ENCODE measurements around the gene XXYLT1.

Gene XXYLT1

GRCh38 chr3:195209083-195209846 is 61.7 kb downstream of the XXYLT1 start:
- Histone ChIP-seq H3K9ac (ENCODE audit: low read length) (no peak overlapping the region), H3K79me2 (ENCODE audit: insufficient read depth, low read length) (no peaks in the 10 kb centered on the region), H3K36me3 (ENCODE audit: insufficient read depth, low read length) (no peaks in the 10 kb centered on the region; the same call in 1 of the 2 replicates), H3K4me1 (ENCODE audit: insufficient read depth, low read length, severe bottlenecking) (peaks cover 19% of the 10 kb centered on the region), H4K20me1 (ENCODE audit: insufficient read depth, low read length) (no peaks in the 10 kb centered on the region), H3K9me3 (ENCODE audit: low read length) (no peaks in the 10 kb centered on the region), H2AFZ (ENCODE audit: low read length) (no peak overlapping the region), H3K27me3 (ENCODE audit: insufficient read depth, low read length) (no peaks in the 10 kb centered on the region), H3F3A (ENCODE audit: insufficient read depth, low read length) (no peaks in the 10 kb centered on the region), H3K4me3 (ENCODE audit: low read depth, low read length, poor library complexity, severe bottlenecking) (no peak overlapping the region), H3K4me2 (ENCODE audit: low read length) (no peak overlapping the region), H3K9me2 (ENCODE audit: low read depth, low read length) (no peaks in the 10 kb centered on the region), H3K27ac (ENCODE audit: low read depth, low read length, poor library complexity, severe bottlenecking) (no peak overlapping the region)
- no peak for TF ChIP-seq CTCF (IDR thresholded peaks at IDR 0.05; ENCODE audit: low read length)
- TF ChIP-seq EZH2 (IDR thresholded peaks at IDR 0.05; ENCODE audit: borderline replicate concordance, low read length) = no peak

GRCh38 chr3:195208631-195209030 is 62.3 kb downstream of the XXYLT1 start:
- H3K9ac ChIP-seq (ENCODE audit: low read length) = no peak overlapping the region
- no peaks in the 10 kb centered on the region for H3K9me2 ChIP-seq (ENCODE audit: low read depth, low read length)
- peaks cover 19% of the 10 kb centered on the region for H3K4me1 ChIP-seq (ENCODE audit: insufficient read depth, low read length, severe bottlenecking)
- no peaks in the 10 kb centered on the region for H3K79me2 ChIP-seq (ENCODE audit: insufficient read depth, low read length)
- no peaks in the 10 kb centered on the region for H4K20me1 ChIP-seq (ENCODE audit: insufficient read depth, low read length)
- H3K27me3 ChIP-seq (ENCODE audit: insufficient read depth, low read length) = no peaks in the 10 kb centered on the region
- no peaks in the 10 kb centered on the region for H3F3A ChIP-seq (ENCODE audit: insufficient read depth, low read length)
- TF ChIP-seq EZH2 (IDR thresholded peaks at IDR 0.05; ENCODE audit: borderline replicate concordance, low read length) (no peak), CTCF (IDR thresholded peaks at IDR 0.05; ENCODE audit: low read length) (no peak)
- H3K4me3 ChIP-seq (ENCODE audit: low read depth, low read length, poor library complexity, severe bottlenecking) = no peak overlapping the region
- H3K27ac ChIP-seq (ENCODE audit: low read depth, low read length, poor library complexity, severe bottlenecking) = peak overlapping the region; percentile 9
- no peak overlapping the region for H3K4me2 ChIP-seq (ENCODE audit: low read length)
- no peaks in the 10 kb centered on the region; the same call in 1 of the 2 replicates for H3K36me3 ChIP-seq (ENCODE audit: insufficient read depth, low read length)
- no peaks in the 10 kb centered on the region for H3K9me3 ChIP-seq (ENCODE audit: low read length)
- no peak overlapping the region for H2AFZ ChIP-seq (ENCODE audit: low read length)

- Histone ChIP-seq H3K79me2 (ENCODE audit: insufficient read depth, low read length) (no peaks in the 10 kb centered on the region), H2AFZ (ENCODE audit: low read length) (no peak overlapping the region), H3K4me3 (ENCODE audit: low read depth, low read length, poor library complexity, severe bottlenecking) (no peak overlapping the region), H3K36me3 (ENCODE audit: insufficient read depth, low read length) (no peaks in the 10 kb centered on the region; the same call in 1 of the 2 replicates), H3K9me3 (ENCODE audit: low read length) (no peaks in the 10 kb centered on the region), H3K9me2 (ENCODE audit: low read depth, low read length) (no peaks in the 10 kb centered on the region), H3K4me2 (ENCODE audit: low read length) (no peak overlapping the region), H3F3A (ENCODE audit: insufficient read depth, low read length) (no peaks in the 10 kb centered on the region), H3K27me3 (ENCODE audit: insufficient read depth, low read length) (no peaks in the 10 kb centered on the region), H3K4me1 (ENCODE audit: insufficient read depth, low read length, severe bottlenecking) (peaks cover 19% of the 10 kb centered on the region), H3K9ac (ENCODE audit: low read length) (no peak overlapping the region), H4K20me1 (ENCODE audit: insufficient read depth, low read length) (no peaks in the 10 kb centered on the region), H3K27ac (ENCODE audit: low read depth, low read length, poor library complexity, severe bottlenecking) (peak overlapping the region; percentile 9)
- no peak for TF ChIP-seq EZH2 (IDR thresholded peaks at IDR 0.05; ENCODE audit: borderline replicate concordance, low read length)
- no peak for TF ChIP-seq CTCF (IDR thresholded peaks at IDR 0.05; ENCODE audit: low read length)
Measured at GRCh38 chr3:195208183-195208582, 62.8 kb downstream of the XXYLT1 start.
